SW 1271 (cell line): Measurements from ENCODE around the gene CNPY1.
A peak's percentile ranks its signal among the peaks of the same experiment; 100 is the strongest.

Experiments used
- DNase-seq, 2 experiments: peaks; one replicate each; lab custom pipeline; 2025; lab: John Stamatoyannopoulos, UW

The CNPY1 gene

GRCh38 chr7:155466814-155467733, 79.3 kb downstream of the CNPY1 start:
- no peak for DNase-seq

DNA sequence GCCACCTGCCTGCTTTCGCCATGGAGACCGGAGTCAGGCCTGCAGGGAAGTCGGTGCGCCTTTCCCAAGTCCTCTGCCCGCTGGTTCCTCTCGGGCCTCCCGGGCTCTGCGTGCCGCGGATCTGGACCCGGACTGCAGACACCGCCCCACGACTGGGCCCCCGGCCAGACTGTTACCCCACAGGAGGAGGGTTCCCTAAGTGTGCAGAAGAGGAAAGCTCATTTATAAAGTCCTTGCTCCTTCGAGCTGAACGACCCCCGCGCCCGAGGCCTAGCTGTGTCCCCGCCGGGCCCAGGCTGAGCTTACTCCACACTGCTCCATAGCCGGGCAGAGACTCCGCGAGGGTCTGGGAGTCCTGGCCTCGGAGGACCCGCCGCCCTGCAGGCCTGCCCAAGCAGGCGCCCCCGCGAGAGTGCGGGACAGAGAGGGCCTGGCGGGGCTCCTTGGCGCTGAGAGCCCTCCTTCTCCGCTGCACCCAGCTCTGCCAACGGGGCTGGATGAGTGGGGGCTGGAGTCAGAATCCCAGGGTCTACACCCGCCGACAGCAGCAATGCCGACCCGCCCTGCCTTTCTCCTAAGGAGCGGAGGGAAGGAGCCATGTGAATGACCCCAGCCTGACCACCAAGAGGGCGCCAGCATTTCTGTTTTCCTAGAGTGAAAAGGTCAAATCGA, 80.1 kb downstream of the CNPY1 start:
- no peak for DNase-seq

GRCh38 chr7:155465761-155466141, 80.6 kb downstream of the CNPY1 start:
- DNase-seq, result no peak

DNA sequence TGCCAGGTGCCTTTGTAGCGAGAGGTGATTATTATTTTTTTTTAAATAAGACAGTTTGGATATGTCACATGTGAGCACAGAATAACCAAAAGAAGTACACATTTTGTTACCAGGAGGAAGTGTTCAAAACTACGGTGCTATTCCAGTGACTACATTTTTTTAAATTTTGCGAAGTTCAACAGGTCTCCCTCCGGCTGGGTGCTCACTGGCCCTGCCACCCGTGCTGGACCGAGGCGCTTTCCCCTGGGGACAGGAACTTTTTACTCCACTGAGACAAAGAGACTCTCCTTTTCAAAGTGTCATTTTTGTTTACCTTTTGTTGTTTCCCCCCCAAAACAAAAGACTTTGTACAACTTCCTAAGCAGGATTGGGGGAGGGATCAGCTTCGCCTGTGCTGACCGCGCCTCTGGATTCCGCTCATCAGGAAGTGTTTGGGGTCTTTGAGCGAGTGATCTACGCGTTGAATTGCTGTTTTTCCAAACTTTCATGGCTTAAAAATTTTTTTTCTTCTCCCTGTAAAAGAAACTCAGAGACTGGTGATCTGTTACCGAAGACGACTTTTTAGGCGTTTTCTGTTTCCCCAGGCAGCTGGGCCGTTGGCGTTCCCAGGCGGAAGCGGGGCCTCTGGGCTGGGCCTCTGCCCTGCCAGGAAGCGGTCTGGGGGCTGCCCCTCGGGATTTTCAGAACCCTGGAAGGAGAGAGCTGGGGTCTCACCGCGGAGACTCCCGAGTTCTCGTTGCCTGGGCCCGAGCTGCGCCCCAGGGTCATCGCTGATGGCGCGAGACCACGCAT, 81.2 kb downstream of the CNPY1 start:
- DNase-seq, result no peak

DNA sequence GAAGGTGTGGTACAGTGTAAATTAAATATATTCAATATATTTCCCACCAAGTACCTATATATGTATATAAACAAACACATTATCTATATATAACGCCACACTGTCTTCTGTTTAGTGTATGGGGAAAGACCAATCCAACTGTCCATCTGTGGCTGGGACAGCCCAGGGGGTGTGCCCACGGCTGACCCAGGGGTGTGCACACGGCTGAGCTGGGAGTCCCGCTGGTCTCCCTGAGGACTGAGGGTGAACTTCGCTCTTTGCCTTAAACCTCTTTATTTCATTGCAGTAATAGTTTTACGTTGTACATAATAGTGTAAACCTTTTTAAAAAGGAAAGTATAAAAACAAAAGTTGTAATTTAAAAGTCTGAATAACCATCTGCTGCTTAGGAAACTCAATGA, 82.2 kb downstream of the CNPY1 start:
- no peak for DNase-seq

- no peak for DNase-seq
These were observed 83.1 kb downstream of the CNPY1 start for GRCh38 chr7:155463114-155463811.

DNA sequence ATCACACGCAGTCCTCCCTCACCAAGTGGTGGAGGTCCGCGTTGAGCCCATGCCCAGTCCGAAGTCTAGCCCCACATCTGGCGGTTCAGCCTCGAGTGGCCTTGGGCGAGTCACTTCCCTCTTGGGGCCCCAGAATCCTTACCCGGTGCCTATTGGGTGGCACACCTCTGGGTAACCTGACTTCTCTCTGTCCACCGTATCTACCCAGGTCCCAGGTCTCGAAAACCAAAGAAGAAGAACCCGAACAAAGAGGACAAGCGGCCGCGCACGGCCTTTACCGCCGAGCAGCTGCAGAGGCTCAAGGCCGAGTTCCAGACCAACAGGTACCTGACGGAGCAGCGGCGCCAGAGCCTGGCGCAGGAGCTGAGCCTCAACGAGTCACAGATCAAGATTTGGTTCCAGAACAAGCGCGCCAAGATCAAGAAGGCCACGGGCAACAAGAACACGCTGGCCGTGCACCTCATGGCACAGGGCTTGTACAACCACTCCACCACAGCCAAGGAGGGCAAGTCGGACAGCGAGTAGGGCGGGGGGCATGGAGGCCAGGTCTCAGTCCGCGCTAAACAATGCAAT, 84.1 kb downstream of the CNPY1 start:
- no peak for DNase-seq

DNA sequence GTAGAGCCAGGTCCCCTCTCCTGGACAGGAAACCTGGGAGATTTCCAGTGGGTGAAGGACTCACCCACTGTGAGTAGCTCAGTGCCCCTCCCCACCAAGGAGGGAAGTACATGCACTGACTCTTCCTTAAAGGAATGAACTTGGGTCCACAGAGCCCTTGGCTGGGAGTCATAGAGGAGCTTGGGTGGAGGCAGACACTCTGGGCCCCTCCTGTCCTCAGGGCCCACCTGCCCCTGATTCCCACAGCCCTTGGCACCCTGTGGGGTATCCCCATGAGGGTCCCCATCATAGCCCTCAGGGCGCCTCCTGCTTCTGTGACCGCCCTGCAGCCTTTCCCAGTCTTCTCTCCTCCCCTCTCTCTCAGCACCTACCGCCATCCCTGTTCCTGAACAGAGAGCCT, 84.7 kb downstream of the CNPY1 start:
- DNase-seq, result no peak

GRCh38 chr7:155460926-155461613, 85.3 kb downstream of the CNPY1 start:
- DNase-seq, result no peak

DNA sequence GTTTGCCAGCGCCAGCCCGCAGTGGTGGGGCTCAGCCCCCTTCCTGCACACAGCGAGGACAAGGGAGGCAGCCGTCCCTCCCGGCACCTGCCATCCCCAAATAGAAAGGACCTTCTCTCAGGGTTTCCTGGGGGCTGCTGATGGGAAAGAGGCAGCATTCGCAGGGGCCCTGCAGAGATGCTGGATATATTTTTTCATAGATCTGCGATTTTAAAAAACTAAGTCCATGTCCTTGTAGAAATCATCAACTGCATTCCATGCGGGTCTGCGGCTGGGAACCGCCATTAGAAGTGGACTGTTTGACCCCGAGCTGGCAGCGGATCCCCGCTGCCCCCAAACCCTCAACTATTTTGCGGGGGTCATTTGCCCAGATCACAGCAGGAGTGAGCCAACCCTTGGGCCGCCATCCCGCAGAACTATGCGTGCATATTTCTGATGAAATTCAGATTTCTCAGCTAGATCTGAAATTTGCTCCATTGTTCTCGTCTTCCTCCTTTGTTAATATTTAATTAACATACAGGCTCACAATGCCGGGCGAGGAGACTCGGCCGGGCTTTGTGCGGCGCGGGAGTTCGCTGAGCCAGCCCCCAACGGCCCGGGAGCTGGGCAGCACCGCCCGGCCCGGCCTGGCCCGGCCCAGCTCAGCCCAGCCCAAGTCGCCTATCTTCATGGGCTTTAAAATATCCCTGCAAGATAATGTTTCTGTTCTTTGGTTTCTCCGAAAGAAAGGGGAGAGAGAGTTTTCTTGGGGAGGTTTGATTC, 86.5 kb downstream of the CNPY1 start:
- no peak for DNase-seq

- DNase-seq, result no peak
These were observed 87.3 kb downstream of the CNPY1 start for GRCh38 chr7:155458878-155459699.

DNA sequence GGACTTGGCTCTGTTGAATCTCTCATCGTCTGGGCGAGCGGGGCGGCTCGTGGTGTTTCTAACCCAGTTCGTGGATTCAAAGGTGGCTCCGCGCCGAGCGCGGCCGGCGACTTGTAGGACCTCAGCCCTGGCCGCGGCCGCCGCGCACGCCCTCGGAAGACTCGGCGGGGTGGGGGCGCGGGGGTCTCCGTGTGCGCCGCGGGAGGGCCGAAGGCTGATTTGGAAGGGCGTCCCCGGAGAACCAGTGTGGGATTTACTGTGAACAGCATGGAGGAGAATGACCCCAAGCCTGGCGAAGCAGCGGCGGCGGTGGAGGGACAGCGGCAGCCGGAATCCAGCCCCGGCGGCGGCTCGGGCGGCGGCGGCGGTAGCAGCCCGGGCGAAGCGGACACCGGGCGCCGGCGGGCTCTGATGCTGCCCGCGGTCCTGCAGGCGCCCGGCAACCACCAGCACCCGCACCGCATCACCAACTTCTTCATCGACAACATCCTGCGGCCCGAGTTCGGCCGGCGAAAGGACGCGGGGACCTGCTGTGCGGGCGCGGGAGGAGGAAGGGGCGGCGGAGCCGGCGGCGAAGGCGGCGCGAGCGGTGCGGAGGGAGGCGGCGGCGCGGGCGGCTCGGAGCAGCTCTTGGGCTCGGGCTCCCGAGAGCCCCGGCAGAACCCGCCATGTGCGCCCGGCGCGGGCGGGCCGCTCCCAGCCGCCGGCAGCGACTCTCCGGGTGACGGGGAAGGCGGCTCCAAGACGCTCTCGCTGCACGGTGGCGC, 88.1 kb downstream of the CNPY1 start, which contains the start of gene EN2:
TSS of gene EN2 (plus strand) at position 19 of the 767 bp plus-strand sequence. CDS start at position 268, 249 bp downstream.
- DNase-seq, result no peak

- peak in 1 of 2 experiments; percentile 5 for DNase-seq
These were observed 88.7 kb downstream of the CNPY1 start for GRCh38 chr7:155457544-155458110.

GRCh38 chr7:155456738-155457543, 89.4 kb downstream of the CNPY1 start:
- peak; percentile 58 to 76 for DNase-seq

DNA sequence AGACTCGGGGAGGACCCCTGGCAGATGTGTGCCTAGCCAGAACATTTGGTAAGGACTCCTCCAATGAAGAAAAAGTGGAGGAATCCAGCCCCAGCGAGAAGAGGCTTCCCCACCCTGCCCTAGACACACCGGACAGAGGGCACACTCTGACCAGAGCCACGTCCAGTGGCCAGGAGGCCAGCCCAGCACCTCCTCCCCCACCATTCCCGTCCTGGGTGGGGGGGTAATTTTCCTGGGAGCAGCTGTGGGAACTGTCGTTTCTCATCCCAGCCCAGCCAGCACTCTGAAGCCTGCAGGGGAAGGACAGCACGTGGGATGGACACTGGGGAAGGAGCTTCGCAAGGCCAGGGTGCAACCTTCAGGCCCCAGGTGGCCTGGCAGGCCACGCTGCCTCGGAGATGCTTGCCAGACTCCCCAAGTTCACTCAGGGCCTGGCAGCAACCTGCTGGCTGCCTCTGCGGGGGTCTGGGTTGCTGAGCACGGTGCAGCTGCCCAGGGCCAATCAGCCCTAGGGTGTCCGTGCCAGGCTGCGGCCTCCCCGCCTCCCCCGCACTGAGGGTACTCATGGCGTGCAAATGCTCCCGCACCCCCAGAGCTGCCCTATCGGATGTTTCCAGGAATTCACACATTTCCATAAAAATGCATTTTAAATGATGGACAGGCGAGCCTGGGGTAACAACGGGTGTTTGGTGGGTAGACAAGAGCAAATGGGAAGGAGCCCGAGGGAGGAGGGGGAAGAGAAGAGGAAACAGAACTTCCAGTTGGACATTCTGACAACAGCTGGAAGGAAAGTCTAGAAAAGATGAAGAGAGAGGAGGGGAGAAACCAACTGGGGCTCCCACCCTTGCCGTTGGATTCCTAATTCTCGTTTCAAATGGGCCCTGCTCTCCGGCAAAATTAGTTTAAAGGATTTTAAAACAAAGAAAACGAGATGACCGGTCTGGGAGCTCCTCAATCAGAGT, 90.3 kb downstream of the CNPY1 start:
- DNase-seq, result no peak

DNA sequence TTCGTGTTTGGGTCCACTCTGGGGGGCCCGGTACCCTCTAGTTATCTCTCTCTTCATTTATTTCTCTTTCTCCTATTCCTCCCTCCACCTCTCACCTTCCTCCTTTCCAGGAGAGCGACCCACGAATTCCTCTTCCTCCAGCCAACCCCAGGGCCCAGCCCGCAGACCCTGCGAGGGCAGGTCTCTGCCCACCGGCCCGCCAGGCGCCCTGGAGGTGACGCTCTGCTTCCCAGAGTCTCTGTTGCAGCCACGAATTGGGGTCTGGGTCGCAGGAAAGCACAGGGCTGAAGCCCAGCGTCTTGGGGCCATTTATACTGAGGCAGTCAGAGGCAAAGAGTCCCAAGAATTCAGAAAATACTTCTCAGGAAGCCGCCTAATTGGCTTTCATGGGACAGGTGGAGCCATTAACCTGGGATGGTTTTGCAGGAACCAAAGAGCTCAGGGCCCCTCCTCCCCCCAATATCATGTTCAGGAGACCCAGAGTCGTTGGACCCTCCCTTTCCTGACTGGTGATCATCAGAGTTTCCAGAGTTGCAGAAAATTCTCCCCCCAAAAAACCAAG, 91.1 kb downstream of the CNPY1 start:
- no peak for DNase-seq
